UCSD-AML1 (cell line): ENCODE data around the gene TLX2.

Experiments
- DNase-seq: peaks from one replicate; lab custom pipeline; 2025; ENCODE audit not compliant: unreplicated experiment; lab: John Stamatoyannopoulos, UW

Gene TLX2

DNA sequence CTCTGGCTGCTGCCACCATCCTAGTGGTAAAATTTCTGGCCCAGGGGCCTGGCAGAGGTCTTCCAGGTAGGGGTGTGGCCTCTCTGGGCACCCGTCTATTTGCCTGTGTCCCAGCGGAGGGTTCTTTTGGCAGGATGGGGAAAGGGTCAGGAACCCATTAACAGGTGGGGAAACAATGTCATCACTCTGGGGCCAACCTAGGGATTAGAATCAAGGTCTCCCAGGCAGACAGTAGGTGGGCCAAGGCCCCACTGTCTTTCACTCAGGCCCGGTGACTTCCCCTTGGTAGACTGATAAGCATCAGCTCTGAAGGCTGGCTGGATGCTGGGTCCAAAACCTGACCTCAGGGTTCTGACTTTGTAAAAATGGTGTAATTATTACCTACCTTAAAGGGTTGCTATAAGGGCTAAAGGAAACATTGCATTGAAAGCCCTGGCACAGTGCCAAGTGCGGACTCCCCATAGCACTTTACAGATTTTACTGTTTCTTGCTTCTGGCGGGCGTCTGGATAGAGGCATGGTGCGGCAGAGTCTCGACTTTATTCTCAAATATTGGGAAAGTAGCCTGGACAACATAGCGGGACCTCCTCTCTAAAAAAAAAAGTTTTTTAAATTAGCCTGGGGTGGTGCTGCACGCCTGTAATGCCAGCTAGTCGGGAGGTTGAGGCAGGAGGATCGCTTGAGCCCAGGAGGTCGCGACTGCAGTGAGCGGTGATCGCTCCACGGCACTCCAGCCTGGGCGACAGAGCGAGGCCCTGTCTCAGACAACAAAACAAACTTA, 17.1 kb upstream of the TLX2 start:
- no peak for DNase-seq

DNA sequence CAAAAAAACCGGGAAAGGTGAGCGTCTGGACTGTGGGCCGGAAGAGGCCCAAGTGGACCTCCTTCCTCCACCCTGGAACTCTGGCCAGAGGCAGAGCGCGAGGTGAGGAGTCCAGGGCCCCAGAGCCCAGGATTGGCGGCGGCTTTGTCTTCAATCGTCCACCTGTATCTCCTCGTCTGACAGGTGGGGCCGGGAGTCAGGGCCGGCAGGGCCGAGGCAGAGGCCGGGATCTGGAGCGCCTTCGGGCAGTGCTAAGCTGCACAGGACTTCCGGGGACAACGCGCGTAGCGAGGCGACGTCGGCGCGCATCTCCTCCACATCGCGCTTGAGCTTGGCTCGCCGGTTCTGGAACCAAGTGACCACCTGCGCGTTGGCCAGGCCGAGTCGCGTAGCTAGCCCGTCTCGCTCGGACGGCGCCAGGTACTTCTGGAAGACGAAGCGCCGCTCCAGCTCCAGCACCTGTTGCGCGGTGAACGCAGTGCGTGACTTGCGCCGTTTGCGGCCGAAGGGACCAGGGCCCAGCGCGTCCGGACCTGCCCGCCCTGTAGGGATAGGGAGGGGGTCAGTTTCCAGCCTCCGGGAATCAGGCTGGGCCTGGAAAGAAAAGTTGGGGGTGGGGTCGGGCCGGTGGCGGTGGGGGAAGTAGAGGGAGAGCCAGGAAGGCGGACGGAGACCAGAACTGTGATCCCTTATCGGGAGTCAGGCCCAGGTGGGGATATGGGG, 16.3 kb upstream of the TLX2 start:
- DNase-seq: no peak

DNA sequence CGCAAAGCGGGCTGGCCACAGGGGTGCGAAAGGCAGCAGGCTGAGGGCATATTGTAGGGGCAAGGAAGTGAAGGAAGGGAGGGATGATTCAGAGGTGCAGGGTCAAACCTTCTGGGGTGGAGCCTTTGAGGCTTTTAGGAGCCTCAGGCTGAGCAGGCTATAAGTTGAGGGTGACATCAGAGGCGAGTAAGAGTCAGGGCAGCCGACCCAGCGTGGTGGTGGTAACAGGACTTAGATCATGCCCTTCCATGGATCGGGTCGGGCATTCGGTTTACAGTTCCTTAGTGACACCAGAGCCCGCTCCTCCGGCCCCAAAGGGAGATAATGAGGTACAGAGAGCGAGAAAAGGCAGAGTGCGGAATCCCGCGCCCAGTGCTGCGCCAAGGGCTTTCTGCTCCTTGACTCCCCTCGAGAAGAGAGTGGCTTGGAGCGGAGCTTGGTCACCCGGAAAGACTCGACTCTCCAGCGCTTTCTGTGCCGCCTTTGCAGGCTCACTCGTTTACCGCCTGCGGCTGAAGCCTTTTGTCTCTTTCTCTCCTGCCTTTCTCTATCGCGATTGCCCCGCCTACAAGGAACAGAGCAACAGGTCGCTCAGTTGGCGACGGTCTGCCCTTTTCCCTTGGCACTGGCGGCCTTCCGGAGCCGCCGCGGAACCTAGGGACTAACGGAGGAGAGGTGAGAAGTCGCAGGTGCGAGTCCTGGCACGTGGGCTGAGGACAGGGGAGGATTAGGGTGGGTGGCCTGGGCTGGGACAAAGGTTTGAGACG, 15.6 kb upstream of the TLX2 start:
- no peak for DNase-seq

DNA sequence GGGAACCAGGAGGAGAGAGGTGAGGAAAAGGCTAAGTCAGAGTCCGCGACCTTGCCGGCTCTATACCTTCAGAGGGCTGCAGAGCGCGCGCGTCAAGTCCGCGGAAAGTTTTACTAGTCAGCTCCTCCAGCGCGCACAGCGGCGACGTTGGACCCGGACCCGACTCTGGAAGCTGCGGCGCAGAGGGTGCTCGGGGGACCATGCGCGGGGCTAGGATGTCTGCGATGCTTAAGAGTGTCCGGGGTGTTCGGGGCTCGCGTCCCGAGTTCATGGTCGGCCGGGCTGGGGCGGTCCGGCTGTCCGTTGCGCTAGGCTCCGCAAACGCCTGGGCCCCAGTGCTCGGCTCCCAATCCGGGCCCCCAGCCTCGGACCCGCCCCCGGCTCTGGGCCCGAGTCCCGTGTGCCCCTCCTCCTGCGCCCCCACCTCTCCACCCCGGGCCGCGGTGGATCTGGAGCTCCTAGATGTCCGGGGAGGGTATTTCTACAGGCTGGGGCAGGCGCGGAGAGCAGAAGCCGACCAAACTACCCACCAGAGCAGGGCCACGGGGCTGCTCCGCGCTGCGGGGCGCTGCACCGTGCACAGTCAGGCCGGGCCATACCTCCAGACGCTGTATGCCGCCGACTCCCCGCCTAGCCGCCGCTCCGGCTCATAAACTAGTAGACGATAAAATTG, 14.8 kb upstream of the TLX2 start, which contains the start of gene LBX2:
TSS of gene LBX2 (minus strand) at position 337 of the 673 bp plus-strand sequence. CDS start at position 271, 66 bp downstream.
- DNase-seq: no peak

DNA sequence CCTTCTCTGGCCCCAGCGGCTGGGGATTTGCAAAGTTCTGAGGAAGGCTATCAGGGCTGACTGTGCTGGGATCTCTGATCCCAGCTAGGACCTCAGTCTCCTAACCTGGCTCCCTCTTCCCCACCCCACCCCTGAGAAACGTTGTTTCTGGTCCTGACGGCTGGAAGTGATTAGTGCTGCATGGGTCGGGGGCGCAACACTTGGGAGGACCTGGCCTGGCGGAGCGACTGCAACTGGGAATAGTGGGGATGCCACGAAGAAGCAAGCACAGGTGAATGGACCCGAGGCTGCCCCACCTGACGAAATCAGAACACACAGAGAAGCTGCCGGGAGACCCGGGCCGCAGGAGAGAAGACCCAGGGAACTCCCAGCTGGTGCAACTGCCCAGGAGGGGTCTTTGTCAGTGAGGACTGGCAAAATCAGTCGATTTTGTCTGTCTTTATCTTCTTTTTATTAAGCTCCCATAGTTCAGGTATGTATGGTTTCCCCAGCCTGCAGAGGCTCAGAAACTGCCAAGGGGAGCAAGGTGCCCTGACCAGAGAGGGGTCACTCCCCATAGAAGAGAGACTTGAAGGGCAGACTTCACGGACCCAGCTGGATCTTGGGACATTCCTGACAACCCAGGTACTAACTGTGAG, 14.2 kb upstream of the TLX2 start:
- DNase-seq: no peak

DNA sequence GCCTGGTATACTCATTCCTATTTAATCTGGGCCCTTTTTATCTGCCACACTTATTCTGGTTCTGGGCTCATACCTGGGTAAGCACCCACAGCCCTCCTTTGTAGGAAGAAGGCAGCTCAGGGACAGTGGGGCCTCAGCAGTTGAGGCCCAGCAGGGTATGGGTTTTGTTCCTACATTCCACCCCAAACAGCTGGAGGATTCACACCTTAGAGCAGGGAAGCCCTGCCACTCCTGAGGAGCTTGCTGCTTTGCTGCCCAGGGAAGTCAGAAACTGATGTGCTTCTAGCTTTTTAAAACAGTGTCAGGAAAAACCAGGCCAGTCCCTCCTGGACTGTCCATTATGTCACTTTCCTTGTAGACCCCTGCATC, 13.7 kb upstream of the TLX2 start:
- no peak for DNase-seq

DNA sequence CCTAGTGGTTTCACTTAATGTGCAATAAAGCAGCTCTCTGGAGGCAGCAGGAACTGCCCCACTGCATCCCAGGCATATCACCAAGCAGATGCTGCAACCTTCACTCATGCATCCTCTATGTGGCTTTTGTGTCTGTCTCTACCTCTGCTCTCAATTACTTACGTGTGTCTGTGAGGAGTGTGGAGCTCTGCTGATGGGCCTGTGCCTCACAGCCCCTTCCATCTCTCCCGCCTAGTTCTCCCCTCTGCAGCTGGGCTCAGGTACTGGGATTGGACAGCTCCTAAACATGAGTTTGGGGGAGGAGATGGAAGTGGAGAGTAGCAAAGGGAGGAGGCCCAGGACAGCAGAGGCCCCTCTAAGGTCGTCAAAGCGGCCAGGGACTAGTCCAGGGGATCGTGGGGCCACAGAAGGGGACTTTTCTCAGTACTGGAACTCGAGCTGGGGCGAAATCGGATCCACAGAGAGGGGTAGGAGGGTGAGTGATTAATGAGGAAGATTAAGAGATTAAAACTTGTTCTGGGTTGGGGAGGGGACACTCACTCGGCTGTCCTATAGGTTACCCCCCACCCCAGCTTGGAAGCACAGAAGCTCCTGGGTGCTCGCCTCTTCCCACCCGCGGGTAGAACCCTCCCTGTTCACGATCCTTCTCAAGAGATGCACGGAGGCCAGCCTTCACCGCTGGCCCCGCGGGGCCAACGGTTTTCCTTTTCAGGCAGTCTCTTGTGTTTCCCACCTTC, 12.7 kb upstream of the TLX2 start:
- no peak for DNase-seq

DNA sequence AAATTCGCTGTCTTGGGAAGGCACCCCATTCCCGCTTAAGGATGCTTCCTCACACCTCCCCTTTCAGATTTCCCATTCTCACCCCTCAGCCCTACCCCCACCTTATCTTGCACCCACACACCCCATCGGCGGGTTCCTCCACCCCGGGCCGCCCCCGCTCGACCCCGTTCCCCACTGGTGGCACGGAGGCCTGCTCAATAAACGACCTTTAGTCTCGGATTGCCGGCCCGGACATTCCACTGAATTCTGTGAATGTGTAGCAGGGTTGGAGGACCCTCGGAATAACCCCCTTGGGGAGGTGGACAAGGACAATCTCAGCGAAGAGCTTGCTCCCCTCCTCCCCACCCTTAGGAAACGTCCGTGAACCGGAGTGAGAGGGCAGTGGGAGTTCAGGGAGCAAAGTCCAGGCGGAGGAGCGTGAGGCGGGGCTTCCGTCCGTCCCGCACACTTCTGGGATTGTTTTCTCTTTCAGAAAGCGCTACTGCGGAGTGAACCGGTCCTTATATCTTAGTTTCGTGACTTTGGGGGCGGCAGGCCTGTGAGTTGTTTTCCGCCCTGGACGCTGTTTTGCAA, 12.0 kb upstream of the TLX2 start:
- no peak for DNase-seq

DNA sequence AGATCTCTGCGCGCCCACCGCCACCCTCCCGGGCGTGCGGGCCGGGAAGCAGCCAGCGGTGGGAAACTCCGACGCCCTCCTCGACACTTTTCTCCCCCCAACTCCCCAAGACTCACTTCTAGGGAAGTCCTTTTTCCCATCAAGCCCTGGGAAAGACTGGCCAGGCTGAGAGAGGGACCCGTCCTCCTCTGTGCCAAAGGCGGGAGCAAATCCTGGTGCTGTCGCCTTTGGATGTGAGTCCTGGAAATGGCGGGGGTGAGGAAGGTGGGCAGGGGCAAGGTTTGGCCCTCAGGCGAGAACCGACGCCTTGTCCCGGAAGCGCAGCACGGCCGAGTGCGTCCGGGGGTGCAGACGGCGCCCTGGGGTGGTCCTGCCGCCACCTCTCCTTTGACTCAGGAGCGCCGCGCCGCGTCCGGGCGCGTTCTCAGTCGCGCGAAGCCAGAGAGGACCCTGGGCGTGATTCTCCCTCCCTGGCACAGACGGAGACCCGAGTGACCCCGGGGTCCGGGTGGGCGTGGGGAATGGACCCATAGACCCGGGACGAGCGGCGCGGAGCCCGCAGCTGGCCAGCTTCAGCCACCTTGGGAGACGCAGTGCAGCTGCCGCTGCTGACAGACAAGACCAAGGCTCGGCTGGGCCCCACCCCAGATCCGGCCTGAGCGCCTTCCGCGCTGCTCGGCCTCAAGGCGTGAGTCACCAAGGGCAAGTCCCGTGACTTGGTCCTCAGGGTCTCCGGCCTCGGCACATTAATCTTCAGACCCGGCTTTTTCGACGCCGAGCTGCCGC, 11.3 kb upstream of the TLX2 start:
- peak; percentile 86 for DNase-seq

DNA sequence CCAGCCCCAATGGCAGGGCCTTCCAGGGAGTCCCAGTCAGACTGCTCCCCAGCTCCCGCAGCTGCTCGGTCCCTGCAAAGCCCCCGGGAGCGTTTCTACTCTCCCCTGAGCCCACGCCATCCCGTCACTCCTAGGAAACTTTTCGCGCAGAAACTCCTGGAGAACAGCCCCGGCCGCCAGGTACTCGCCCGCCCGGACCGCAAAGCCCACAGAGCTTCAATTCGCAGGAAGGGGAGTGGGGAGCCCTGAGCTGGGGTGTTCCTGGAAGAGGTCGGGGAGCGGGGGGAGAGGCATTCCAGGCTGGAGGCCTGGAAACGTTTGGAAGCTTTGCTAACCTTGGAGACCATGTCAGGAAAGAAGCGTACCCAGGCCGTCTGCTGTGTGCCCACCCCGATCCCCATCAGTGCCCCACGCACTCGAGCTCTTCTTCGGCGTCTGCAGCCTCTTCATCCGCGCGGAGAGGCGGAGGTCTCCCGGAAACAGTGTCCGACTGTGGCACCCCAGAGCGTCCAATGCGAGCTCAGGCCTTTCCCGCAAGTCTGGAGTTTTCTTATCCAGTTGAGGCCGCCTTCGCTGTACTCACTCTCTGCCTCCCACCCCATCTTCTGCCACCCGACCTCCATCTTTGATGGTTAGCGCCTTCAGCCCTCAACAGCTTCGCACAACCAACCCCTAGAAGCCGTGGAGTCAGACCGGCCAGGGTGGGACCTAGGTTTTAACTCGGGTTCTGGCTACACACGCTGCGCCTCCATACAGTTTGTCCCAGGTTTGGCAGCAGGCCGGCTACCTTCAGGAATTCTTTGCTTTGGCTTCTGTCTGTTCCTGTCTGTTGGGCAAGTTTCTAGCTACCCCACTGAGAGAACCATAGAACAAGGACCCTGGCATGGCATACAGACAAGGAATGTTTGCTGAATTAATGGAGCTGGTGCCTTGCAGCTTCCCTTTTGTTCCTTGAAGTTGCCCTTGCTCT, 10.5 kb upstream of the TLX2 start:
- no peak for DNase-seq

DNA sequence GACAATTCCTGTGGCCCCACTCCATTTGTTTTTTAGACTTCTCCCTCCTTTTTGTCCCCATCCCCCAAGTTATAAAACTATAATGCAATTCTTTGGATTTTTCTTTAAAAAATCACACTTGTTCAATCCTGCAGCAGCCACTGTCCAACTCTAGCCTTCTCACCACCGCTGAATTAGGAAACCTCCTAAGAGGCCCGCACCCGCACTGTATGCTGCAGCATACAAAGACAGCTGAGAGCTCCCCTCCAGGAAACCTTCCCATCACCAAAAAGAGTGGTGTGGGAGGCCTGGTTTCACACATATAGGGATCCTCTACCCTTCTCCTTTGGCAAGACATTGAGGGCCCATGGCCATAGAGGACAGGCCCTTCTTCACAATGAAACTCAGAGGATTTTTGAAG, 9.7 kb upstream of the TLX2 start:
- no peak for DNase-seq

DNA sequence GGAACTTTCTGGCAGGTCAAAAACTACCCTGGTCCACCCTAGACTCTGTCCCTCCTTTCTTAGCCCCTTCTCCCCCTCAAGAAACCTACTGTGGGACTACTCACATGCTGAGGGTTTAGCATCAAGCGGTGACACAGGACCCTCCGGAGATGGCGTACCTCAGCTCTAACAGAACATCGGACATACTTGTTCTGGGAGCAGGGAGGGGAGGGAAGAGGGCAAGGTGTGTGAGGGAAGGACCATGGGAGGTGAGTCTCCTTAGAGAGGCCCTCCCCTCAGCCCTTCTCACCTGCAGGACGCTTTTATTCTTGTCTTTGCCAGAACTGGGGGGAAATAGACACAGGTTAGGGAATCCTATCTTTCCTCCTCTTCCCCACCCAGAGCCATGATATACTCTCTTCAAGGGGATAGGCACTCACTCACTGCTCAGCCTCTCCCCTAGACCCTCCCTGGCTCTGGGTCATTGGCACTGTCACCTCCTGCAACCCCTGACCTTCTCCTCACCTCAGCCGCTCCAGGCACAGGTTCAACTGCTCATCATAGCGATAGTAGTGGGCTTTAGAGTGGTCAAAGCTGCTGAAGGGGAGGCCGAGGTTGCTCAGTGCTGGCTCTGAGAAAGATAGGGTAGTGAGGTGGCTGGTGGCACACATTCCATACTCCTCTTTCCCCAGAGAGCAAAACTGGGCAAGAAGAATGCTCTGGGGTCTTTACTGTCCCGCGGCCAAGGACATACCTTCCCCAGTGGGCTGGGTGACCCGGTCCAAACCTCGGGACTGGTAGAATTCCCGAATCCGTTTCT, 8.6 kb upstream of the TLX2 start:
- no peak for DNase-seq

DNA sequence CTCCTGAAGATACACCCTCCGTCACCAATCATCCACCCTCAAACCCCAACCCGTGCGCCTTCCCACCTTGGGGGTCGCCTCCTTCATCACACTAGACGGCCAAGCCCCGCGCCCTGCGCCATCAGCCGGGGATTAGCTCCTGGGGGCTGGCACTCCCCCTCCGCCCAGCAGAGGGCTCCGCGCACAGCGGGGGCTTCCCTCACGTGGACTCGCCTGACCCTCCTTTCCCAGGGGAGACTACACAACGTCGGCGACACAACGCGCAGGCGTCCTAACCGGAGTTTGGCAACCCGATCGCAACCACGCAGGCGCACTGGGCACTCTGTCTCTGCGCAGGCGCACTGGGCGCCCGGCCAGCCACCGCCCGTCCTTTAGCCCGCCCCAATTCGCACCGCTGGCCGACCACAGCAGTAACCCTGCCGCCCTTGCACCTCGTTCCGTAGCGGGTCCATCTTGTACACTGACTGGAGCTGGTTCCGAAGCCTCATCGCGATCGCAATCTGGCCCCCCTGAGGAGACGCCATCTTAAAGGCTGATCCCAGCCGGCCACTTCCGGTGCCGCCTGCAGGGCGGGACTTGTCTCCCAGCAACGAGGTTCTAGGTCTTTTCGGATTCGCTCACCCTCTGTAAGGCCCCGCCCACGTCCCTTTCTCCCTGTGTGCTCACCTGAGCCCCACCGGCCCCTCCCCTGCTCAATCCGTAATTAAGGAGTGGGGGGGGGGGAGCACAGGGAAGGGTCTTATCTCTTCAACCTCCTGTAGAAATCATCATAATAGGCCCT, 6.9 kb upstream of the TLX2 start, which contains the start of gene PCGF1:
TSS of gene PCGF1 (minus strand) at position 551 of the 781 bp plus-strand sequence. CDS start at position 524, 27 bp downstream.
- peak; percentile 98 for DNase-seq

DNA sequence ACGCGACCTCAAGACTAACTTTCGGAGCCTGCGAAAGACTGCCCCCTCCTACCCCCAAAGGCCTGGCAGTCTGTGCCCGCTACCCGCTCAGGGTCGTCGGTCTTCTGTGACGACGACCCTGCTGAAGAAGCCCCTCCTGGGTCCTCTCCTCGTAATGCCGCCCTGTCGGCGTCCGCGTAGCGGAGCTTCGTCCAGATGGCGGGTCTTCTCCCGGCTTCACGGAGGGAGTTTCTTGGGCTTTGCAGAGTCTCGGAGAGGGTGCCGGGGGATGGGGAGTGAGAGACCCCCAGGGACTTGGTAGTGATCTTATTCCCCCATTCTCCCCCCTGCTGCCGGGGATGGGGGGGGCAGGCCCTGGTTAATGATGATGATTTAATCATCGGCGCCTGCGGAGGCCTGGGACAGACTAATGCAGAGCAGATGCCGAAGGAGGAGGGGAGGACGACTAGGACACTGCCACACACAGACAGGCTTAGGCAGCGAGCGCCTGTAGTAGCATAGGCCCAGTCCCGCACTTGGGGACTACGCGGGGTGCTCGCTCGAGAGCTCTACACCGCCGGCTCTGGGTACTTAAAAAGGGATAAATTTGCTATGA, 6.2 kb upstream of the TLX2 start:
- no peak for DNase-seq

DNA sequence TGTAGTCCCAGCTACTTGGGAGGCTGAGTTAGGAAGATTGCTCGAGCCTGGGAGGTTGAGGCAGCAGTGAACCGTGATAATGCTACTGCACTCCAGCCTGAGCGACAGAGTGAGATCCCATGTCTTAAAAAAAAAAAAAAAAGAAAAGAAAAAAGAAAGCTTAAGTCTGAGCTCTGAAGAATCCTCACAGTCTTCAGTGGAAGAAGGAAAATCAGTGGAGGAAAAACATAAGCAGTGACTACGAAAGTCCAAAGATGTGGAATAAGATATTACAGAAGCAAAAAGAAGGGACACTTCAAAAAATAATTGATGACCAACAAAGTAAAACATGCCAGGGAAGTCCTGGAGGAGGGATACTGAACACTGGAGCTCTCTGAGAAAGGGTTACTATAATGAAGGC, 4.0 kb upstream of the TLX2 start:
- DNase-seq: no peak
